Measurements from ENCODE around the gene ZCCHC24.

ZCCHC24 gene

DNA sequence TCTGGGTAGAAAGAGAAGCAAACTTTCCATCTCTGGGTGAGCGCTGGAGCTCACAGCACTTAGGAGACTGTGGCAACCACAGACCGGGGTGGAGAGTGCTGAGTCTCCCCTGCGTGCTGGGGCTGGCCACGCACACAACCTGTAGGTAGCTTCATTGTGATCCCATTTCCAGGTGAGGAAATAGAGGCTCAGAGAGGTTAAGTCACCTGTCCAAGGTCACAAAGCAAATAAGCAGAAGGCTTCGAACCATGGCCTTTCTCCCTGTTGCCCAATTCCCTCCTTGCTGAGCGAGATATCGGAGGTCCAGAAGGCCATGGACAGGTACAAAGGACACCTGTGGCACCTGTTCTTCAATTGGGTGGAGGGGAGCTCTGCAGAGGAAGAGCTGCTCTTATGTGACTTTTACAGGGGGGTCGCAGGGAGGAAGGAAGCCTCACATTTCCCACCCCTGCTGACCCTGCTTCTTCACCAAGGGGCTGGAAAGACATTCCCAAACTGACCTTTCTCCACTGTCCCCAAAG lies 39.4 kb downstream of the ZCCHC24 start:
- FAIRE-seq: no peak
- DNase-seq (ENCODE audit: insufficient read length): no peak
- TF ChIP-seq POLR2A (IDR thresholded peaks at IDR 0.05; ENCODE audit: low read depth, low read length) (no peak), POLR2AphosphoS5 (IDR thresholded peaks at IDR 0.05; ENCODE audit: low read depth, low read length) (no peak), TAF1 (IDR thresholded peaks at IDR 0.05; ENCODE audit: borderline replicate concordance, low read depth, low read length) (no peak)

DNA sequence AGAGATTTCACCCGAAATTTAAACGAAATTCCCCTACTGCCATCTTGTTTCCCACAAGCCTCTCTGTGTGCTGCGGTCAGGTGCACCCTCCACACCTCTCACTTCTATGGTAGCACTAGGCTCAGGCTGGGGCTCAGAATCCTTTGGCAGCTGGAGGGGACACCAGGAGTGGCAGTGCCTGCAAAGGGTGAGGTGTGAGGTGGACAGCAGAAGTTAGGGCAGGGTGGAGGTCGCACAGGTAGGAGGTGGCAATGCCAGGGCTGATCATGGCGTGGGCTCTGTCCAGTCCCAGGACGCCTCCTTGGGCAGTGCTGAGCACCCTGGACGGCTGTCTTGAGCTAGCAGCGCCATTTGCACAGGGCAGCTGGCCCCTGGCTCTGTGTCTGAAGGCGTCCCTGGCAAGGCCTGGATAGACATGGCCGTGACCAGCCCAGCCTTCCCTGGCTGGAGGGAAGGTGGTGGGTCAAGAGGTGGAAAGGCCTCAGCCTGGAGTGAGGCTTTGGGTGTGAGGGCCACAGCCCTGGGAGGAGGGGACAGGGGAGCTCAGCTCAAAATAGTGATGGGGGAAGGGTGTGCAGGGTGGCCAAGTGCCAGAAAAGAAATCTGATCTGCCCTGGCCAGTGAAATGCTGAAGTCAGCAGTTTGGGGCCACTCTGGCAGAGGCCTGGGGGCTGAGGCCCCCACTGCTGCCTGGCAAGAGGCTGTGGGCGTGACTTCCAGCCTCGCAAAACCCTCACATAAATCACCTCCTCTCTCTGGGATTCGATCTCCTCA lies 40.0 kb downstream of the ZCCHC24 start:
- FAIRE-seq (no peak), DNase-seq (ENCODE audit: insufficient read length) (no peak)
- TF ChIP-seq POLR2AphosphoS5 (IDR thresholded peaks at IDR 0.05; ENCODE audit: low read depth, low read length) (no peak), POLR2A (IDR thresholded peaks at IDR 0.05; ENCODE audit: low read depth, low read length) (no peak), TAF1 (IDR thresholded peaks at IDR 0.05; ENCODE audit: borderline replicate concordance, low read depth, low read length) (no peak)

DNA sequence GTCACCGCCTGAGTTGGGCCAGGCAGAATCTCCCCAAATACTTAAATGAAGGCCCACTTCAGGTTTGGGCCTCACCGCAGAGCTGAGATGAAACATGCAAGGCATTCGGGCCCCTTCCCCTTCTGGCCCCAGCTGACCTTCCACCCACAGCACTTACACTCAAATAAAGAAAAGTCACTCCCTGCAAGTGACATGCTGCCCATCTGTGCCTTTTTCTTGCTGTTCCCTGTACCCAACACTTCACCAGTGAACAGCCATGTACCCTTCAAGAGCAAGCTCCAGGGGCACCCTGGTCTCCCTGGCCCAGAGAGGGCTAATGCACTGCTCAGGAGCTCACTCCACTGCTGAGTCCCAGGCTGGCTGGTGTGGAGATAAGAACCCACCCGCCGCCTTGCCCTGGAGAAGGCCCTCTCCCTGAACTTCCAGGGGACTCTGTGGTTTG lies 40.7 kb downstream of the ZCCHC24 start:
- TF ChIP-seq POLR2A (IDR thresholded peaks at IDR 0.05; ENCODE audit: low read depth, low read length): no peak
- no peak for TF ChIP-seq TAF1 (IDR thresholded peaks at IDR 0.05; ENCODE audit: borderline replicate concordance, low read depth, low read length)
- TF ChIP-seq POLR2AphosphoS5 (IDR thresholded peaks at IDR 0.05; ENCODE audit: low read depth, low read length): no peak
- FAIRE-seq (no peak), DNase-seq (ENCODE audit: insufficient read length) (no peak)

DNA sequence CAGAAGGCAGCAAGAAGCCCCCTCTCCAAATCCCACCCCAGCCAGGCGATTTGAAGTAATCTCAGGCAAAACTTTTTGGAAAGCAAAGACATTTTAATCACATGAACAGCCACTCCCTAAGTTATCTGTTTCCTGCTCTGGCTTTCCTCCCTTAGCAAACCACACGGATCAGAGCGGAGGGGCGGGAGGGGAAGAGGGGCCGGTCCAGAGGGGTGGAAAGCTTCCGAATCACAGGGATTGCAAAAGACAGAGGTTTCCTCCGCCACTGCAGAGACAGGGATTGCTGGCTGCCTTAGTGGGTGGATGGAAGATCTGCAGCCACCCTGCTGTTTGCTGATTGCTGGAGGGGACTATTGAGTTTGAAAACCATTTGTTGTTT lies 41.2 kb downstream of the ZCCHC24 start:
- DNase-seq (ENCODE audit: insufficient read length) (no peak), FAIRE-seq (no peak)
- TF ChIP-seq TAF1 (IDR thresholded peaks at IDR 0.05; ENCODE audit: borderline replicate concordance, low read depth, low read length) (no peak), POLR2AphosphoS5 (IDR thresholded peaks at IDR 0.05; ENCODE audit: low read depth, low read length) (no peak), POLR2A (IDR thresholded peaks at IDR 0.05; ENCODE audit: low read depth, low read length) (no peak)

DNA sequence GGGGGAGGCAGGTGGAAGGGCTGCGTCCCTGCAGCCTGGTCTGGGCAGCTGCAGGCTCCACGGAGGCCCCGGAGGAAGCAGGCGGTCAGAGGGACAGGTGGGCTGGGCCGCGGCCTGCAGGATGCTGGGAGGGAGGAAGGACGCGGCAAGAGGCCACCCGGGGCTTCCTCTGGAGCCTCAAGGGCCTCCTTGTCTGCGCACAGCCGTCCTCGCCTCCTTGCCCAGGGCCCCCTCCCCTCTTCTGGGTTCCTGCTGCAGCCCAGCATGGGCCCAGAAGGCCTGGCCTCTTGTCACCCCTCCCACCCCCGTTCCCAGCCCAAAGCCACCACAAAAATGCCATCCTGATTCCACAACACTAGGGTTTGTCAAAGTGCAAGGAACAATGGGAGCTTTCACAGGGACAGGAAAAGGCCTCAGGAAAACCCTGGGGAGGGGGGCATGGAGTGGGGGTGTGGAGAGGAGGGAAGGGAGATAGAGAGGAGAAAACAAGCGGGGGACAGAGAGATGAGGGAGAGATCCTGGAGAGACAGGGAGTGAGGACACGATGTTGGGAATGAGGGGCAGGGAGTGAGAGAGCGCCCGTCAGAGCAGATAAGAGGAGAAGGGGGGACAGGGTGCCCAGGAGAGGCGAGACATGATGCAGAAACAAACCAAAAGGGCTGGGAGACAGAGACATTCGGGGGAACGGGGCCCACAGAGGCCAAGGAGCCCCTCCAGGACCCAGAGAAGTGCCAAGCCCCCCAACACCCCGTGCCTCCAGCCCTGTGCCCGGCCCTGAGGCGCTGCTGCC lies 41.8 kb downstream of the ZCCHC24 start:
- TF ChIP-seq TAF1 (IDR thresholded peaks at IDR 0.05; ENCODE audit: borderline replicate concordance, low read depth, low read length): no peak
- TF ChIP-seq POLR2A (IDR thresholded peaks at IDR 0.05; ENCODE audit: low read depth, low read length): no peak
- TF ChIP-seq POLR2AphosphoS5 (IDR thresholded peaks at IDR 0.05; ENCODE audit: low read depth, low read length): no peak
- FAIRE-seq (no peak), DNase-seq (ENCODE audit: insufficient read length) (no peak)

DNA sequence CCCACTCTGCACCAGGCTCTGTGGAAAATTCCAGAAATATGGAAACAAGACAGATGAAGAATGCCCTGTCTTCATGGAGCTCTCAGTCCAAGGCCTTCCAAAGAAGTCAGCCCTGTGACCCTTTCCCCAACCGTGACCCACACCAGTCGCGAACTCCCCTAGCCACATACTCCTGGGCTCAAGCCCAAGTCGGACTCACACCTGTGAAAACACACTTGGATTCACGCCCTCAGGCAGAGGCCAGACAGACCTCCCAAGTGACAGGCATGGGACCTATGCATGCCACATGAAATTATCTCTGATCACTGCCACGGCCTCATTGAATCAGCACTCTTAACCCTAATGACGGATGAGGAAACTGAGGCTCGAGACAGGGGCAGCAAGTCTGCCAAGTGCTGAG lies 42.5 kb downstream of the ZCCHC24 start:
- no peak for TF ChIP-seq TAF1 (IDR thresholded peaks at IDR 0.05; ENCODE audit: borderline replicate concordance, low read depth, low read length)
- TF ChIP-seq POLR2A (IDR thresholded peaks at IDR 0.05; ENCODE audit: low read depth, low read length): no peak
- no peak for TF ChIP-seq POLR2AphosphoS5 (IDR thresholded peaks at IDR 0.05; ENCODE audit: low read depth, low read length)
- FAIRE-seq (no peak), DNase-seq (ENCODE audit: insufficient read length) (no peak)

DNA sequence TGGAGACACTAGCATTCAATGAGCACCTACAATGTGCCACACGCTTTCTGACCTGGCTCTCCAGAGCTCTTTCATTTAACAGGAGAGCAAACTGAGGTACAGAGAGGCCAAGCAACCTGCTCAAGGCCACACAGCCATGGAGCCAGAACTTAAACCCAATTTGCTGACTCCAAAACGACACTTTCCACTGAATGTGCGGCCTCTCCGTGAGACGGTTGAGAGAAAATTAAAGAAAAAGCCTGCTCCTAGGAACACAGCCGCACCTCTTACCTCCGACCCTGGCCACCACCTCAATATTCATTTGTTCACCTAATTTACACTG lies 42.8 kb downstream of the ZCCHC24 start:
- DNase-seq (ENCODE audit: insufficient read length) (no peak), FAIRE-seq (no peak)
- no peak for TF ChIP-seq POLR2A (IDR thresholded peaks at IDR 0.05; ENCODE audit: low read depth, low read length)
- TF ChIP-seq TAF1 (IDR thresholded peaks at IDR 0.05; ENCODE audit: borderline replicate concordance, low read depth, low read length): no peak
- no peak for TF ChIP-seq POLR2AphosphoS5 (IDR thresholded peaks at IDR 0.05; ENCODE audit: low read depth, low read length)

DNA sequence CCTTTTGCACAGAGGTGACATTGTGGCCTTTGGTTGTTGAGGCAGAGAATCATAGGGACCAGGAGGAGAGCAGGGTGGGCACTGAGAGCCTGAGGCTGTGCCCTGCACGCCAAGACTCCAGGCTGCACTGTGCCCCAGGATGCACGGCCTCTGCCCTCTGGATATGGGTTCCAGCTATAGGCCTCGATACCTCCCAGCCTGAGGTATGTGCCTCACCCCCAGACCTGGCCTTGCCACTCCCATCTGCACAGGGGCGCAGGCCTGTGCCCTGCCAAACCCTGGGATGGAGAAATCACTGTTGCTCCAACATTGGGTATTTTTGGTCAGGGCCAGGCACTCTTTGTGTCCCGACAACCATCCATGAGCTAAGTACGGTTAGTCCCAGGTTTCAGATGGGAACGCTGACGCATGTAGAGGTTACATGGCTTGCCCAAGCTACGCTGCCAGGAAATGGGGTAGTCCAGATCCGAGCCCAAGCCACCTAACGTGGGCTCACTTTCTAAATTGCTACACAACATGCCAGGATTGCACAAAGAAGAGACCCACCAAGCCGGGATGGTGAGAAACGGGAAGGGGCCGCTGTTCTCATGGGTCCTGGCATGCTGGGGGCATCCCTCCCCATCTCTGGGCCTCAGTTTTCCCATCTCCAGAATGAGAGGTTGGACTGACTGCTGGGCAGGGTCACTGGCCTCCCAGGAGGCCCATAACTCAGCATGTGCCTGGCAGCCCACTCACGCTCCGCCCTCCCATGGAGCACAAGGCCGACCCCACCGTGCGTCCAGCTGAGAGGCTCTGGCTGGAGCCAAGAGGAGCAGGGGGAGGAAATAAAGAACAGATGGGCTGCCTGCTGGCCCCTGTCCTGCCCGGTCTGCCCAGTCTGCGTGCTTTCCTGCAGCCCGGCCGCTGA lies 44.2 kb downstream of the ZCCHC24 start:
- no peak for FAIRE-seq
- no peak for DNase-seq (ENCODE audit: insufficient read length)
- TF ChIP-seq TAF1 (IDR thresholded peaks at IDR 0.05; ENCODE audit: borderline replicate concordance, low read depth, low read length): no peak
- TF ChIP-seq POLR2A (IDR thresholded peaks at IDR 0.05; ENCODE audit: low read depth, low read length): no peak
- TF ChIP-seq POLR2AphosphoS5 (IDR thresholded peaks at IDR 0.05; ENCODE audit: low read depth, low read length): no peak

DNA sequence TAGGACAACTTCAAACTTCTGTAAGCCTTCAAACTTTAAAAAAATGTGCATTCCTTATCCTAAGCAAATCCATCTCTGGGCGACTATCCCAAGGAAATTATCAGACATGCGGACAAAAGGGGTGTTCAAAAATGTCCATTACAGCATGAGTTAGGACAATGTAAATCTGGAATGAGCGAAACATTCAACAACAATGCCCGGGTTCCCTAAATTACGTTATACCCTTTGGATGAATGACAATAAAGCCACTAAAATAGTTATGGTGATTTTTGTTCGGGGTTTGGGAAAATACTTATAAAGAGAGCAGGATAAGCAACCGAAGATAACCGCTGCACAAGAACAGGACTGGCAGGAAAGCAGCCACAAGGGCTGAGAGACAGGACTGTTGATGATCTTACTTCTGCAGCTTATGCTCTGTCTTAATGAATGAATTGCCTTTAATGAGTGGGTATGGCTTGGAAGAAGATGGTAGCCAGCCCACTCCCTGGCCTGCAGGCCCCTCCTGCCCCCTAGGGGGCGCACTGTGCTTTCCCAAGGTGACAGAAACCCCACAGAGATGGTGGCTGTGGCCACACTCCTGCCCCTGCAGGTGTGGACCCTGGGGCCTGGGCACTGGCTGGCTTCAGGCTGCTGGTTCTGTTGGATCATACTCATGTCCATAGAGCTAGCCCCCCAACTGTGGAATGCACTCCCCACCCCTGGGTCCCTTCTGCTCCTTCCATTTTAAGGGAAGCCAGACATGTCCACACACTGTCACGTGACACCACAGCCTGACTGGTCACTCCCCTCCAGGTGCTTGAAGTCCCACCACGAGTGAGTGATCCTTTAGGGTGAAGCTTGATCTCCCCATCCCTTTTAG lies 45.0 kb downstream of the ZCCHC24 start:
- no peak for TF ChIP-seq POLR2AphosphoS5 (IDR thresholded peaks at IDR 0.05; ENCODE audit: low read depth, low read length)
- no peak for TF ChIP-seq TAF1 (IDR thresholded peaks at IDR 0.05; ENCODE audit: borderline replicate concordance, low read depth, low read length)
- TF ChIP-seq POLR2A (IDR thresholded peaks at IDR 0.05; ENCODE audit: low read depth, low read length): no peak
- FAIRE-seq (peak; percentile 67), DNase-seq (ENCODE audit: insufficient read length) (peak; percentile 74)

DNA sequence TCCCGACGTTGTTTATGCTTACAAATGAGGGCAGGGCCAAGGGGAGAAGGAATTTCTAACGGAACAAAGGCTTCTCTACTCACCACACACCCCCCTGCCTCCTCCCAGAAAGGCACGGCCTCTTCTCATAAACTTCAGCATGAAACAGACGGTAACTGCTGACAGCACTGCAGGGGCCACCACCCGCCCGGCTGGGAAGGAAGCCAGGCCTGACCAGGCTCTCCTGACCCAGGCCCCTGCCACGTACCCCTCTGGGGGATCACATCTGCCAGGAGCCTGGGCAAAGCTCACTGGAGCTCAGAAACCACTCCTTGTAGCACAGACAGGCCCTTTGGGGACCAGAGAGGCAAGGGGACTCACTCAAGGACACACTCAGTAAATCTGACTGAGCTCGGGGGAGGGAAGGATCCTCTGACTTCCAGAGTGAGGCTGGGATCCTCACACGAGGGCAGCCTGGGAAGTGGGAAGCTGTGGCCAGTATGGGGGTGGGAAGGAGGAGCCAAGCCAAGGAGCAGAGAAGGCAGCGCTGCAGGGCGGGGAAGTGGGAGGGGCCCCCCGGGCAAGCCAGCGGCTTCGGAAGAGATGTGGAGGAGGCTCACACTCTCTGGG lies 46.1 kb downstream of the ZCCHC24 start:
- FAIRE-seq (no peak), DNase-seq (ENCODE audit: insufficient read length) (no peak)
- TF ChIP-seq TAF1 (IDR thresholded peaks at IDR 0.05; ENCODE audit: borderline replicate concordance, low read depth, low read length) (no peak), POLR2AphosphoS5 (IDR thresholded peaks at IDR 0.05; ENCODE audit: low read depth, low read length) (no peak), POLR2A (IDR thresholded peaks at IDR 0.05; ENCODE audit: low read depth, low read length) (no peak)
